Neuron (in vitro differentiated cells): Measurements from ENCODE around the gene NXPH2.

ENCODE experiments used
- H2AFZ ChIP-seq: one replicate; pipeline ENCODE4 v1.6.1; 2013; ENCODE audit warnings: low read depth, mild to moderate bottlenecking, inconsistent platforms, low read length, moderate library complexity
- H3K27me3 ChIP-seq: one replicate; pipeline ENCODE4 v1.6.1; 2013; ENCODE audit warnings: low read length; ENCODE audit not compliant: insufficient read depth
- H3K36me3 ChIP-seq: one replicate; pipeline ENCODE4 v1.6.1; 2013; ENCODE audit warnings: low read length; ENCODE audit not compliant: insufficient read depth
- H3K4me1 ChIP-seq: one replicate; pipeline ENCODE4 v1.6.1; 2013; ENCODE audit warnings: low read length; ENCODE audit not compliant: insufficient read depth
- H3K4me3 ChIP-seq: 2 replicates; pipeline ENCODE4 v1.5.1; 2013; ENCODE audit warnings: mild to moderate bottlenecking, low read length, moderate library complexity
- H3K9me3 ChIP-seq: one replicate; pipeline ENCODE4 v1.6.1; 2013; ENCODE audit warnings: low read length

NXPH2 gene

DNA sequence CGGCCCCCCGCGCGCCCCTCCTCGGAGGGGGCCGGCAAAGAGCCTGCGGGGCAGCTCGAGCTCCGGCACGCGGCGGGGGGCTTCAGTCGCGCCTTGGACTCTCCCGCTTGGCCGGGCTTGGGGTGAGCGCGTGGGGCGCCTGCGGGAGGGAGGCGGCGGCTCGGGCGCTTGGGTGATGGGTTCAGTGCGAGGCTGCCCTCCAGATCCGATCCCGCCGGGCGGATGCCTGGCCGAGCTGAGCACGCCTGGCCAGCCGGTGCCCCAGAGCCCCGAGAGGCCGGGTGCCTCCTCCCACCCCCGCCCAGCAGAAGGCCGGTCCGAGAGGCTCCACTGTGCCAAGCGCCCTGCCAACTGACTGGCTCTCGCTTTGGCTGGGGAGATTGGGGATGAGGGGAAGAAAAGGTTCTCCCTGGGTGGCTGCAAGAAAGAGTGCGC is 273 bp upstream of the NXPH2 start:
- peaks cover 22% of the 10 kb centered on the region for H3K4me1 ChIP-seq
- H2AFZ ChIP-seq = no peak overlapping the region
- H3K36me3 ChIP-seq = no peaks in the 10 kb centered on the region
- peaks cover 38% of the 10 kb centered on the region for H3K27me3 ChIP-seq
- peaks cover 6% of the 10 kb centered on the region for H3K9me3 ChIP-seq
- H3K4me3 ChIP-seq = peak overlapping the region; percentile 46

DNA sequence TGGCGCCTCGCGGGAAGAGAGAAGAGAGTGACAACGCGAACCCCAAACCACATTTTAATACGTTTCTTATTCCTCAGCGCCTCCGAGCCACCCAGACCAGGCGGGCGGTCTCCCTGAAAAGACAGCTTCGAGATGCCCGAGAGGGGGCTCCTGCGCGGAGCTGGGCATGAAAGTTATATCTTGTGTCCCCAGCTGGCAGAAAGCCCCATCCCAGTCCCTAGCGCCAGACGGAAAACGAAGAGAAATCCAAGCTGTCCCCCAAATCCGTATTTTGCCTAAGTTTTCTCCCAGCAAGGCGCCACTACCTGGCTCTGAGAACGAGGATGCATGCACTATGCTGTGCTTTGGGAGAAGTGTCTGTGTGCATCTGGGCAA is 797 bp downstream of the NXPH2 start:
- Histone ChIP-seq H2AFZ (peak overlapping the region; percentile 95), H3K36me3 (no peaks in the 10 kb centered on the region), H3K4me1 (peaks cover 22% of the 10 kb centered on the region), H3K9me3 (peaks cover 6% of the 10 kb centered on the region), H3K27me3 (peaks cover 36% of the 10 kb centered on the region), H3K4me3 (peak overlapping the region; percentile 46)

DNA sequence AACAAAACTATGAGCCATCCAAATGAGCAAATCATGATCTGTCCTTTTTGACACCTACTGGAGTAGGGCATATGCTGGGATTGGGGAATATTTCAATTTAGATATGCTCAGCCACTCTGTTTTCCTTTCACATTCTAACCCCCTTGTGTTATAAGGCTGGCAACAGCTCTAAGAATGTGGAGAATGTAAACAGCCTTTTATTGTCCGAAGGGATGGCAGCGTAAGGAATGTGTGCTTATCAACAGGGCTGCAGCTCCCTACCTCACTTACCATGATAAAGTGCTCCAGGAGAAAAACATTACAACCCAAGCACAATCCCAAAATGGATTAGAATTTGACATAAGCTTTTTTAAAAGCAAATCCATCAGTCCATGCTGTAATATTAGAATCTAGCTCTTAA is 2.2 kb downstream of the NXPH2 start:
- Histone ChIP-seq H3K4me3 (no peak overlapping the region), H2AFZ (no peak overlapping the region), H3K36me3 (no peaks in the 10 kb centered on the region), H3K27me3 (peaks cover 35% of the 10 kb centered on the region), H3K4me1 (peaks cover 22% of the 10 kb centered on the region), H3K9me3 (peaks cover 6% of the 10 kb centered on the region)

DNA sequence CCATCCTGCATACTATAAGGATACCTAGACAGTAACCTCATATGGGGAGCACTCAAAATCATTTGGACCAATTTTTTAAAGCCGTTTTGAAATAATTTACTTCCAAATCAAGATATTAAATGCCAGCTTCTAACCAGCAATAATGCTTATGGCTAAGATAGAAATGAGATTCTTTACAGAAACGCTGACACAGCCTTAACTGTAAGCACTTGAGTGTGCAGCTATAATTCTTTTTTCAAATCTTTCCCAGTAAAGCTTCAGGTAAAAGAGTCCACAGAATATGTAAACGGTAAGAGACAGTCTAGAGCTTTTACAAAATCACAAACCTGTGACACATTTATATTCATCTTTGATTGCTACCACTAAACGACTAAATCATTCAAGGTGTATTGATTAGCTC is 4.5 kb downstream of the NXPH2 start:
- Histone ChIP-seq H3K9me3 (no peaks in the 10 kb centered on the region), H3K36me3 (no peaks in the 10 kb centered on the region), H3K27me3 (peaks cover 17% of the 10 kb centered on the region), H2AFZ (no peak overlapping the region), H3K4me1 (peaks cover 22% of the 10 kb centered on the region), H3K4me3 (no peak overlapping the region)

DNA sequence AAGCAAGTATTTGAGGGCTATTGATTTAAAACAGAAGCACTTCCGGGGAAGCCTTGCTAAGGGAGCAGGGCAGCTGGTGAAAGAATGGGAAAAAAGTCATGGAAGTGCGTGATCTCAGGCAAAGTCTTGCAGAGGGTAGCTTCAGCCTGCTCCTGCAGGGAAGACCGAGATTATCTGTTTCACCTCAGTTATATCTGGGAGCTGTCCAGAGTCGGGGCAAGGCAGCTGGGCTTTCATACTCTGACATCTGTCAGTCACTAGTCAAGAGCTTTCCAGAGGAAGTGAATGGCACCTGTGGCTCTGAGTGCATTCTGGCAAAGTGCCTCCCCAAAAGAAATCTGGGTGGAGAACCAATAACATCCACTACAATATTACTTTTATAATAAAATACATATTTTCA is 8.7 kb downstream of the NXPH2 start:
- Histone ChIP-seq H3K4me1 (no peaks in the 10 kb centered on the region), H3K36me3 (no peaks in the 10 kb centered on the region), H2AFZ (no peak overlapping the region)

DNA sequence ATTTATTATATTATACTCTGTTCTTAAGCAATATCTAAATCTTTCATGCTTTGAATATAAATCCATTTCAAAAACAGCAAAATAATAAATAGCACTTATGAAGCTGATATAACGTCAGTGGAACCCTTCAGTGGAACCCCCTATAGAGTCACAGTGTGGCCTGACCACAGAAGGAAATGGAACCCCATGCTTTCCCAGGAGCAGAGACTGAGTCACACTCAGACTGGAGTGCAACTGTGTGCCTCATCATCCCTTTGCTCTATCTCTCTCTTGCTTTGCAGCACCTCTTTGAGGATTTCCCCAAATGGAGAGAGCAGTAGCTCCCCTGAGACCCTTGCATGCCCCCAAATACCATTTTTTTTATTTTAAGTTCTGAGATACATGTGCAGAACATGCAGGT is 13.1 kb downstream of the NXPH2 start:
- Histone ChIP-seq H3K4me3 (no peak overlapping the region), H3K27me3 (no peaks in the 10 kb centered on the region), H3K4me1 (no peaks in the 10 kb centered on the region), H2AFZ (no peak overlapping the region), H3K36me3 (no peaks in the 10 kb centered on the region), H3K9me3 (no peaks in the 10 kb centered on the region)

More for the DNA sequence above, 8.7 kb downstream of the NXPH2 start:
- Histone ChIP-seq H3K27me3 (no peaks in the 10 kb centered on the region), H3K4me3 (no peak overlapping the region), H3K9me3 (no peaks in the 10 kb centered on the region)

DNA sequence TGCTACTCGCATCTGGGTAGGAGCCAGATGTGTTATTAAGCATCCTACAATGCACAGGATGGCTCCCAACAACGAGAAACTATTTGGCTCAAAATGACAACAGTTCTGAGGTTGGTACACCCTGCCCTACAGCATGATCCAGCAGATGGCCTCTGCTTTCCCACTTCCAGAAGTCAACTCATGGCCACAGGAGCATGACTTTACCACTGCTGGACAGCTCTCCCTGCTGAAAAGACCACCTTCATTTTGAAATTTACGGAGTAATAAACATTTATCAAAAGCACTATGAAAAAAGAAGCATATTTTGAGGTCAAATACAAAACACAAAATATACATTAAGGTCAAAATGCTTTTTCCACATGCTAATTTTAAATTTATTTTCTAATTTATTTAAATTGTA is 13.7 kb downstream of the NXPH2 start:
- Histone ChIP-seq H3K9me3 (no peaks in the 10 kb centered on the region), H2AFZ (no peak overlapping the region), H3K27me3 (no peaks in the 10 kb centered on the region), H3K36me3 (no peaks in the 10 kb centered on the region), H3K4me3 (no peak overlapping the region), H3K4me1 (no peaks in the 10 kb centered on the region)

DNA sequence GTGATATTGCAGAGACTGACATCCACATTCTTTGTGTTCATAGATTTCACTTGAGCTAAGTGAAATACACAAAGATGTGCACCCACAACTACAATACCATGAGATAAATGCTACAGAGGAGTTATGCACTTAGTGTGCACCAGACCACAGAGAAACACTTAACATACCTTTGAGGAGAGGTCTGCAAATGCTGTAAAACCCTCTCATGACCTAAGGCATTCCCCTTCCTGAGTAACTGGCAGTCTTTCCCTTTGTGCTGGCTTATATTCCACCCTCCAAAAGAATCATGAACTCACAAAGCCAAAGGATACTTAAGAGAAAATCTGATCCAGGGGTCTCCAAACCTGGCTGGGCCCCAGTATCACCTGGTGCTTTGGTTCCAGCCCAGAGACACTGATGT is 16.2 kb downstream of the NXPH2 start:
- H3K36me3 ChIP-seq = no peaks in the 10 kb centered on the region
- no peaks in the 10 kb centered on the region for H3K9me3 ChIP-seq
- no peaks in the 10 kb centered on the region for H3K4me1 ChIP-seq
- no peak overlapping the region for H3K4me3 ChIP-seq
- H3K27me3 ChIP-seq = no peaks in the 10 kb centered on the region
- no peak overlapping the region for H2AFZ ChIP-seq

DNA sequence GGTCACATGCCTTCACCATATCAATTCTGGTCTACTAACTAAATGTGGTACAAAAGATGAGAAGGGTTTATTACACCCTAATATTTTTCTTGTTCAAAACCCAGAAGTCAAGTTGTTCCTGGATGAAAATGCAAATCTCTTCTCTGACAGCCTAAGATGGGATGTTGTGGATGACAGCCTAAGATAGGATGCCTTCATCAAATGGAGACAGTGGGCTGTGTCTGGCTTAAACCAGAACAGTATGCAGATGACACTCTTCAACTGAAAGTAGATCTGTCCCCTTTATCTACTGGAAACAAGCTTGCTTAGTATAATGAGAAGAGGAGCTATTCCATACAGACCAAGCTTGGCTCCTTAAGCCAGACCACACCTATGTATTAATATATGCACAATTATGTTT is 17.7 kb downstream of the NXPH2 start:
- Histone ChIP-seq H3K36me3 (no peaks in the 10 kb centered on the region), H3K27me3 (no peaks in the 10 kb centered on the region), H3K4me1 (no peaks in the 10 kb centered on the region), H3K4me3 (no peak overlapping the region), H2AFZ (no peak overlapping the region), H3K9me3 (no peaks in the 10 kb centered on the region)

DNA sequence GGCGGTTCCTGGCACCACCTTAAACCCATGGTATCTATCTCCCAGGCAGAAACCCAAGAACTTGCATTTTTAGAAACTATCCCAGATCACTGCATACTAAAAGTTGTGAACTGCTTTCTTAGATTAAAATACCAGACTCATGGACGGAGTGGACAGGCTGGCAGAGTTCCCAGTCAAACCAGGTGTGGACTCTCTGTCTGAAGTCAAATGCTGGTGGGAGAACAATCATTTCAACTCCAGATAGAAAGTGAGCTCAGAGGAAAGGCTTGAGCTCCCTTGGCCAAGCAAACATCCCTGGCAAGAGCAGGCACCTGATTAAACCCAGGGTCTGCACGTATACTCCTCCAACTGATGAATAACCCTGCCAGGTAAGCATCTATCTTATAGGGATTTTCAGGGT is 19.5 kb downstream of the NXPH2 start:
- Histone ChIP-seq H3K4me1 (no peaks in the 10 kb centered on the region), H2AFZ (no peak overlapping the region), H3K27me3 (no peaks in the 10 kb centered on the region), H3K9me3 (no peaks in the 10 kb centered on the region), H3K36me3 (no peaks in the 10 kb centered on the region), H3K4me3 (no peak overlapping the region)

DNA sequence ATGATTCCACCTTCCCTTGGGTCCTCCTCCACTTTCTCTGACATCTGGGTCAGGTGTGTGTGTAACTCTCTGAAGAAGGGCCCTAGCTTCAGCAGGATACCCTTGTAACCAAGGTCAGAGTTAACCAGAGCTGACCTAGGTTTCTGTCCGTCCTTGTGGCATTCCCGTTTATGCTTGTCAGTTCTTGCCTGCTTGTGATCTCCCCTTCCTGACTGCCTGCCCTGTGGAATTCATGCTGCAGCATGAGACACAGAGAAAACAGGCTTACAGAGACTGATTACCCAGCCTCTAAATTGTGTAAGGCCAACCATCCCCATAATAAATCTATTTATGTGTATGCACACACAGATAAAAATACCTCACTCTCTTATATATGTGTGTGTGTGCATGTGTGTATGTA is 22.8 kb downstream of the NXPH2 start:
- Histone ChIP-seq H3K36me3 (no peaks in the 10 kb centered on the region), H2AFZ (no peak overlapping the region), H3K4me1 (no peaks in the 10 kb centered on the region), H3K9me3 (no peaks in the 10 kb centered on the region), H3K27me3 (no peaks in the 10 kb centered on the region), H3K4me3 (no peak overlapping the region)

DNA sequence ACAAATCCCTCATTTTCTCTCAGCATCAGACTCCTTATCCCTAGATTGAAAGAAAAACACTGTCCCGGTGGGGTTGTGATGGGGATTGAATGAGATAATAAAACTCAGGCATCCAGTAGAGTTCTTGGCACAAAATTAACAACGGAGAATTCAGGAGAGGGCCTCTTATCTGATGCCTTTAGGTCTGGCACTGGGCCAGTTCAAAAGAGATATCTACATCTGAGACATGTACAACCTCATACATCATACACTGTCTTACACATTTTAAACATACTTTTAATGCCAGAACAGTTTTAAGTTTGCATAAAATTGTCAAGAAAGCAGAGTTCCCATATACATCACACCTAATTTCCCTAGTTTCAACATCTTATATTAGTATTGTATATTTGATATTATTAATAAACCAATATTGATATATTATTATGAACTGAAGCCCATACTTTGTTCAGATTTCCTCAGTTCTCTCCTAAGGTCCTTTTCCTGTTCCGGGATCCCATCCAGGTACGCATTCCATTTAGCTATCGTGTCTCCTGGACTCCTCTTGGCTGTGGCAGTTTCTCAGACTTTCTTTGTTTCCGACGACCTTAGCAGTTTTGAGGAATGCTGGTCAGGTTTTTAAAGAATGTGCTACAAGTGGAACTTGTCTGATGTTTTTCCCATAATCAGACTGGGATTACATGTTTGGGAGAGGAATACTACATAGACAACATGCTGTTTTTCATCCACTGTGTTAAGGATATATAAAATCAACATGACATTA is 27.8 kb downstream of the NXPH2 start:
- H3K9me3 ChIP-seq = no peaks in the 10 kb centered on the region
- H3K27me3 ChIP-seq = no peaks in the 10 kb centered on the region
- no peak overlapping the region for H3K4me3 ChIP-seq
- H2AFZ ChIP-seq = no peak overlapping the region
- no peaks in the 10 kb centered on the region for H3K4me1 ChIP-seq
- H3K36me3 ChIP-seq = no peaks in the 10 kb centered on the region

DNA sequence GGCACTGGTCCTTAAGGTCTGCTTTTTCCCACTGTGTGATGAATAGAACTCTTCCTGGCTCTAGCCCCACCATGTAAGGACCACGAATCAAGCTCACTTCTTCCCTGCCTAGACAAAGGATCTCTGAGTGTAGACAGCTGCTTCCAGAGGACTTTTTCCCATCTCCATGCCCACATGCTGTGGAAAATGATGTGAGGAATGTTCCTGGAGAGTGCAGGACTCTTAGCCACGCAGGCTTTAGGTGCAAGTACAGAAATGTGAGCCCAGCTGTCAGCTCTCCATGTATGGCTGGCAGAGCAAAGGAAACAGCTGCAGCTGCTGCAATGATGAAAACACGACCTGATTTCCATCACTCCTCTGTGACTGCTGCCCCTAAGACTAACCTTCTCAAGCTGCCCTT is 35.5 kb downstream of the NXPH2 start:
- H3K27me3 ChIP-seq = no peaks in the 10 kb centered on the region
- H3K4me1 ChIP-seq = no peaks in the 10 kb centered on the region
- no peaks in the 10 kb centered on the region for H3K9me3 ChIP-seq
- no peaks in the 10 kb centered on the region for H3K36me3 ChIP-seq
- peak overlapping the region; percentile 6 for H2AFZ ChIP-seq
- H3K4me3 ChIP-seq = no peak overlapping the region

DNA sequence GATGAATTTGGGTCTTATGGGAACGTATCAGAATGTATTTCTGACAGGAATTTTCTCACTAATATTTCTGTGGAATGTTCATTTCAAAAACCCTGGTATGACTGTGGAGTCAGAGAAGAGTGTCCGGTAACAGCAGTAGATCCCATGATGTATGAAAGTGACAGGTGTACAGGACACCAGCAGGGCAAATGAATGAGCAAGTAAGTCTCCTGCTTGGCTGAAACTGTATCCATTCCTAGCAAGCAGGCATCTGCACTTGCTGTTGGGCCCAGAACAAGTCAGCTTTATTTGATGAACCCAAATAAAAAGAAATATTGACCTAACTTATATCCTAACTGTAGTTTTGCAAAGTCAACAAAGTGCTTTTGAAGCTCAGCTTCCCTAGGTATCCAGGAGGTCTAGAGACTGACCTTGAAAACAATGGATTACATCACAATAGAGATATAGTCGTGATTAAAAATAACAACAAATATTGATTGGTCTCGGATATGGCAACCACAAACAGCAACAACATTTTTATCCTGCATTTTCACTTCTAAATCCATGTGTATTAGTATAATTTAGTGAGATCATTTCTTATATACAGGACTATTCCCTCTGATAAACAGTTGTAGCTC is 37.6 kb downstream of the NXPH2 start:
- no peaks in the 10 kb centered on the region for H3K27me3 ChIP-seq
- peaks cover 2% of the 10 kb centered on the region for H3K9me3 ChIP-seq
- H3K4me3 ChIP-seq = no peak overlapping the region
- H3K4me1 ChIP-seq = no peaks in the 10 kb centered on the region
- H2AFZ ChIP-seq = no peak overlapping the region
- no peaks in the 10 kb centered on the region for H3K36me3 ChIP-seq
